Fibroblast of lung (primary cell): ENCODE measurements around the gene TCF20. TPM values are rescaled to one million over a fixed set of nuclear protein-coding genes. Genes with fewer than 3 reads are reported as not detected.

Source experiments
- DNase-seq, 2 donors: peaks; one replicate each; pipeline versions ENCODE4 v3.0.0 to v3.0.0-alpha.2; 2010; ENCODE audit warnings: low read depth in 2 of 2
- H2AFZ ChIP-seq: 2 replicates; pipeline ENCODE4 v1.5.1; 2012; ENCODE audit warnings: low read length, control low read depth, inconsistent platforms
- H3K27ac ChIP-seq: 2 replicates; pipeline ENCODE4 v1.5.1; 2011; ENCODE audit warnings: low read length, control low read depth; ENCODE audit not compliant: insufficient read depth
- H3K27me3 ChIP-seq: 2 replicates; pipeline ENCODE4 v1.5.1; 2011; ENCODE audit warnings: mild to moderate bottlenecking, low read length; ENCODE audit not compliant: control insufficient read depth, insufficient read depth
- H3K36me3 ChIP-seq: 2 replicates; pipeline ENCODE4 v1.5.1; 2011; ENCODE audit warnings: low read length; ENCODE audit not compliant: control insufficient read depth, insufficient read depth
- H3K4me1 ChIP-seq: 2 replicates; pipeline ENCODE4 v1.5.1; 2011; ENCODE audit warnings: low read length; ENCODE audit not compliant: control insufficient read depth, insufficient read depth; ENCODE audit errors: extremely low read depth
- H3K4me2 ChIP-seq: 2 replicates; pipeline ENCODE4 v1.5.1; 2011; ENCODE audit warnings: low read length, control low read depth; ENCODE audit not compliant: insufficient read depth; ENCODE audit errors: extremely low read depth
- H3K4me3 ChIP-seq, 4 experiments: fragments of 200-600 bp in 1 of 4; sonication (generic) in 1 of 4; replicated peaks in 1 of 4; 2 replicates each; pipeline ENCODE4 v1.5.1; 2011 to 2016; ENCODE audit warnings: low read length in 4 of 4, low read depth in 3 of 4, mild to moderate bottlenecking in 3 of 4, control low read depth in 2 of 4, inconsistent platforms in 1 of 4, mixed read lengths in 1 of 4; ENCODE audit not compliant: insufficient read depth in 1 of 4; ENCODE audit errors: control extremely low read depth in 1 of 4
- H3K79me2 ChIP-seq: 2 replicates; pipeline ENCODE4 v1.5.1; 2012; ENCODE audit warnings: mild to moderate bottlenecking, low read length, inconsistent platforms; ENCODE audit not compliant: control insufficient read depth, insufficient read depth
- H3K9ac ChIP-seq: 2 replicates; pipeline ENCODE4 v1.5.1; 2011; ENCODE audit warnings: mild to moderate bottlenecking, low read length, control low read depth; ENCODE audit not compliant: insufficient read depth
- H3K9me3 ChIP-seq: 2 replicates; pipeline ENCODE4 v1.5.1; 2012; ENCODE audit warnings: low read depth, low read length; ENCODE audit not compliant: control insufficient read depth, insufficient read depth
- H4K20me1 ChIP-seq: 2 replicates; pipeline ENCODE4 v1.5.1; 2011; ENCODE audit warnings: low read length; ENCODE audit not compliant: control insufficient read depth, insufficient read depth; ENCODE audit errors: extremely low read depth
- CTCF ChIP-seq, 2 donors: IDR thresholded peaks in 1 of 2; conservative IDR thresholded peaks in 1 of 2; 1 replicate in 1 of 2; 2 replicates in 1 of 2; pipeline ENCODE4 v1.5.1; 2011 to 2012; ENCODE audit warnings: low read length in 2 of 2, control low read depth in 1 of 2, inconsistent platforms in 1 of 2, low read depth in 1 of 2, mild to moderate bottlenecking in 1 of 2
- EZH2 ChIP-seq: IDR thresholded peaks from 2 replicates; pipeline ENCODE4 v1.5.1; 2012; ENCODE audit warnings: low read length, control low read depth, mild to moderate bottlenecking; ENCODE audit errors: missing control alignments
- polyA plus RNA-seq, 2 donors: library from polyadenylated mRNA; depleted of rRNA in 1 of 2; stranded (reverse) in 1 of 2; unstranded in 1 of 2; fragments of >200 nt; gene quantifications; 2 replicates each; pipeline ENCODE4 v1.2.1, GENCODE V29; 2011 to 2012; ENCODE audit warnings: missing spikeins in 1 of 2
- total RNA-seq: library from RNA; depleted of rRNA; stranded (reverse); fragments of >200 nt; gene quantifications from 2 replicates; pipeline ENCODE4 v1.2.1, GENCODE V29; 2014

Gene TCF20
- total and polyA plus RNA-seq, 2 donors (not counting 1 experiment from before 2014, with no cell fraction given), result 11.8 to 25.4 TPM

GRCh38 chr22:42257386-42257785 is 13.1 kb downstream of the TCF20 start:
- no peaks in the 10 kb centered on the region for H3K9me3 ChIP-seq
- no peaks in the 10 kb centered on the region for H3K36me3 ChIP-seq
- no peak overlapping the region for H3K9ac ChIP-seq
- no peak overlapping the region for H3K4me2 ChIP-seq
- H3K4me1 ChIP-seq, result no peaks in the 10 kb centered on the region
- no peaks in the 10 kb centered on the region for H3K27me3 ChIP-seq
- no peak for TF ChIP-seq CTCF (conservative IDR thresholded peaks at IDR 0.05 in 1 of 2, IDR thresholded peaks at IDR 0.05 in 1 of 2; ENCODE audit: low read depth in 1 of 2, low read length in 2 of 2)
- no peak for TF ChIP-seq EZH2
- no peak overlapping the region for H3K4me3 ChIP-seq
- no peak overlapping the region for H2AFZ ChIP-seq
- H3K27ac ChIP-seq, result no peak overlapping the region
- H4K20me1 ChIP-seq, result peaks cover 3% of the 10 kb centered on the region
- DNase-seq, result no peak
- H3K79me2 ChIP-seq, result peaks cover 18% of the 10 kb centered on the region

GRCh38 chr22:42256930-42257329 is 13.5 kb downstream of the TCF20 start:
- no peaks in the 10 kb centered on the region for H3K9me3 ChIP-seq
- H3K4me1 ChIP-seq, result no peaks in the 10 kb centered on the region
- H3K27ac ChIP-seq, result no peak overlapping the region
- no peak overlapping the region for H2AFZ ChIP-seq
- peaks cover 18% of the 10 kb centered on the region for H3K79me2 ChIP-seq
- H3K27me3 ChIP-seq, result no peaks in the 10 kb centered on the region
- peaks cover 3% of the 10 kb centered on the region for H4K20me1 ChIP-seq
- no peaks in the 10 kb centered on the region for H3K36me3 ChIP-seq
- H3K4me3 ChIP-seq, result no peak overlapping the region
- no peak overlapping the region for H3K4me2 ChIP-seq
- no peak for TF ChIP-seq EZH2
- no peak for TF ChIP-seq CTCF (conservative IDR thresholded peaks at IDR 0.05 in 1 of 2, IDR thresholded peaks at IDR 0.05 in 1 of 2; ENCODE audit: low read depth in 1 of 2, low read length in 2 of 2)
- no peak for DNase-seq
- no peak overlapping the region for H3K9ac ChIP-seq

GRCh38 chr22:42256220-42256619 is 14.2 kb downstream of the TCF20 start:
- peaks cover 3% of the 10 kb centered on the region for H4K20me1 ChIP-seq
- no peak overlapping the region for H3K9ac ChIP-seq
- no peak overlapping the region for H2AFZ ChIP-seq
- DNase-seq, result no peak
- no peak overlapping the region for H3K4me3 ChIP-seq
- H3K27ac ChIP-seq, result no peak overlapping the region
- no peak overlapping the region for H3K4me2 ChIP-seq
- H3K36me3 ChIP-seq, result no peaks in the 10 kb centered on the region
- no peaks in the 10 kb centered on the region for H3K4me1 ChIP-seq
- H3K9me3 ChIP-seq, result no peaks in the 10 kb centered on the region
- TF ChIP-seq EZH2, result no peak
- no peak for TF ChIP-seq CTCF (conservative IDR thresholded peaks at IDR 0.05 in 1 of 2, IDR thresholded peaks at IDR 0.05 in 1 of 2; ENCODE audit: low read depth in 1 of 2, low read length in 2 of 2)
- H3K27me3 ChIP-seq, result no peaks in the 10 kb centered on the region
- H3K79me2 ChIP-seq, result peaks cover 18% of the 10 kb centered on the region
